Liver (tissue), 3 donors: ENCODE data around the gene NOVA2.

ENCODE experiments used
- CTCF ChIP-seq: fragments of 150-350 bp; IDR thresholded peaks from 2 replicates; pipeline ENCODE4 v1.5.1; 2017; ENCODE audit warnings: improper control_type of control experiment, low read depth, low read length; ENCODE audit not compliant: missing input control
- FOXA1 ChIP-seq: IDR thresholded peaks from 2 replicates; pipeline ENCODE4 v1.6.1; 2016; ENCODE audit warnings: antibody characterized with exemption
- GABPA ChIP-seq, 2 donors: IDR thresholded peaks in 1 of 2; conservative IDR thresholded peaks in 1 of 2; 2 replicates each; pipeline ENCODE4 v1.6.1; 2016; ENCODE audit warnings: antibody characterized with exemption in 2 of 2, mild to moderate bottlenecking in 1 of 2, moderate library complexity in 1 of 2
- donor health status: healthy.
- donor health status: healthy.

DNA sequence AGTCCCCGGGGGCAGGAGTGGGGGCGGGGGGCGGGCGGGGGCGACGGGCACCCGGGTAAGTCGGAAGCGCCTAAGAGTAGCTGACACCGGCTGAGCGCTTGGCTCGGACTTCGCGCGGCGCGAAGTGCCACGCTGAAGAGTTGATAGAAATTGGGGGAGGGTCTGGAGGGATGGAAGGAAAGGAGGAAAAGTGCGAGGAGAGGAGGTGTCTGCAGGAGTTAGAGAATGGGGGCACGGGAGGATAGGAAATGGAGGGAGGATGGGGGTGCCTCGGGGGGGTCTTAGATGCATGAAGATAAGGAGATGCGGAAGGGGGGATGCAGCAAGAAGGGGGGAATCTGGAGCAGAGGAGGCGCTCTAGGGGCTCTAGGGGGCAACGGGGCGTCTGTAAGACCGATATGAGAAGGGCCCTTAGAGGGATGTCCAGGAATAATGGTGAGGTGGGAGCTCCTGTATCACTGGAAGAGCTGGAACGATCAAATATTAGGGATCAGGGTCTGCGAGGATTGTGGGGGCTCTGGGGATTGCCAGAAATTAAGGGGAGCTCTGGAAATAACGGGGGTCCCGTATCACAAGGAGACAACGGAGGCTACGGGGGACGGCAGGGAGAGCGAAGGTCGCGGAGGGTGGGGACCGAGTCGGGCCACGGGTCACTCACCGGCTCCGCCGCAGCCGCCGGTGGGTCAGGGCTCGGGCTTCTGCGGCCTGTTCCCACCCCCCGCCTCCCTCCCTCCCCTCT lies 71.6 kb downstream of the NOVA2 start, which contains the start of gene MYPOP:
- TF ChIP-seq CTCF: no peak
- no peak for TF ChIP-seq FOXA1
- TF ChIP-seq GABPA (IDR thresholded peaks at IDR 0.05 in 1 of 2, conservative IDR thresholded peaks at IDR 0.05 in 1 of 2): no peak
